AG09319 (cell line): Measurements from ENCODE around the gene UGDH.

Experiments
- DNase-seq: peaks from one replicate; pipeline ENCODE4 v3.0.0-alpha.2; 2010; ENCODE audit warnings: low read depth; ENCODE audit errors: extremely low read depth
- TF ChIP-seq, protein P1 (sequence below): IDR thresholded peaks from 2 replicates; pipeline ENCODE4 v1.5.1; 2011; ENCODE audit warnings: low read depth, mild to moderate bottlenecking, inconsistent platforms, low read length, moderate library complexity

UGDH gene

DNA sequence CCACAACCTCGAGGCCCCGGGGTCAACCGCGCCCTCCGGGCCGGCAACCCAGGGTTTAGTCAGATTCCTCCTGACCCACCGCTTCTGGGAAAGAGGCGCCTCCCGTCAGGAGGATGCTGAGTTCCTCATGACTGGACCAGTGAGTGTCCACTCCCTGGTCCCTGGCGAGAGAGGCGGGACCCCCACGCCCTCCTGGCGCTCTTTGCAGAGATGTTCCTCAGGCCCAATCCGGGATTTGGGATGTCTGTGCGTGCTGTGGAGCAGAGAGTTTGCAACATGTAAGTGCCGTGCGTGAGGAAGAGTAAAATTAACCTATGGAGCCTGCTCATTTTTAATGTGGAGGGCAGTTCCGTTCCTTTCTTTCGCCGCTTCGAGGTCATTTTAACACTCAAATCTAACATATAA, 824 bp upstream of the UGDH start:
- TF ChIP-seq, protein P1, sequence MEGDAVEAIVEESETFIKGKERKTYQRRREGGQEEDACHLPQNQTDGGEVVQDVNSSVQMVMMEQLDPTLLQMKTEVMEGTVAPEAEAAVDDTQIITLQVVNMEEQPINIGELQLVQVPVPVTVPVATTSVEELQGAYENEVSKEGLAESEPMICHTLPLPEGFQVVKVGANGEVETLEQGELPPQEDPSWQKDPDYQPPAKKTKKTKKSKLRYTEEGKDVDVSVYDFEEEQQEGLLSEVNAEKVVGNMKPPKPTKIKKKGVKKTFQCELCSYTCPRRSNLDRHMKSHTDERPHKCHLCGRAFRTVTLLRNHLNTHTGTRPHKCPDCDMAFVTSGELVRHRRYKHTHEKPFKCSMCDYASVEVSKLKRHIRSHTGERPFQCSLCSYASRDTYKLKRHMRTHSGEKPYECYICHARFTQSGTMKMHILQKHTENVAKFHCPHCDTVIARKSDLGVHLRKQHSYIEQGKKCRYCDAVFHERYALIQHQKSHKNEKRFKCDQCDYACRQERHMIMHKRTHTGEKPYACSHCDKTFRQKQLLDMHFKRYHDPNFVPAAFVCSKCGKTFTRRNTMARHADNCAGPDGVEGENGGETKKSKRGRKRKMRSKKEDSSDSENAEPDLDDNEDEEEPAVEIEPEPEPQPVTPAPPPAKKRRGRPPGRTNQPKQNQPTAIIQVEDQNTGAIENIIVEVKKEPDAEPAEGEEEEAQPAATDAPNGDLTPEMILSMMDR = no peak
- peak; percentile 61 for DNase-seq

DNA sequence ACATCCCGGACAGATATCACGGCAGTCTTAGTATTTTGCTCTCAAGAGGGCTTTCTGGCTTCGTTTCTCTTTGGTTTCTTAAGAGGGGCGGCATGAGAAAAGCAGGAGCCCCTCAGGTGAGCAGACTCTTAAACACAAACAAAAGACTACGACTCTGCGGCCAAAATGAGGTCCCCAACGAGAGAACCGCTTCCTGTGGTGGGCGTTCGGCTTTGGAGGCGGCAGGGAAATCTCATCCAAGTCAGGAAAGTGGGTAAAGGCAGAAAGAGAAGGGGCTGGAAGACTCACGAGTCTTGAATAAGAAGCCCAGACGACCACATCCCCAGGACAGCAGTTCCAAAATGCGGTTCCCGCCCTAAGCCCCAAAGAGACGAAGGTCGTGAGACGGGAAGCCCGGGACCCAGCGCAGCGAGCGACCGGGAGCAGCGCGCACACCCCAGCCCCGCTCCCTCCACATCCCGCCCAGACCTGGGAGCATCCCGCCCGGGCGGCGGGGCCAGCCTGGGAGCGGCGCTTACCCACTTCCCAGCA, 409 bp downstream of the UGDH start:
- no peak for DNase-seq
- TF ChIP-seq, protein P1 = no peak

DNA sequence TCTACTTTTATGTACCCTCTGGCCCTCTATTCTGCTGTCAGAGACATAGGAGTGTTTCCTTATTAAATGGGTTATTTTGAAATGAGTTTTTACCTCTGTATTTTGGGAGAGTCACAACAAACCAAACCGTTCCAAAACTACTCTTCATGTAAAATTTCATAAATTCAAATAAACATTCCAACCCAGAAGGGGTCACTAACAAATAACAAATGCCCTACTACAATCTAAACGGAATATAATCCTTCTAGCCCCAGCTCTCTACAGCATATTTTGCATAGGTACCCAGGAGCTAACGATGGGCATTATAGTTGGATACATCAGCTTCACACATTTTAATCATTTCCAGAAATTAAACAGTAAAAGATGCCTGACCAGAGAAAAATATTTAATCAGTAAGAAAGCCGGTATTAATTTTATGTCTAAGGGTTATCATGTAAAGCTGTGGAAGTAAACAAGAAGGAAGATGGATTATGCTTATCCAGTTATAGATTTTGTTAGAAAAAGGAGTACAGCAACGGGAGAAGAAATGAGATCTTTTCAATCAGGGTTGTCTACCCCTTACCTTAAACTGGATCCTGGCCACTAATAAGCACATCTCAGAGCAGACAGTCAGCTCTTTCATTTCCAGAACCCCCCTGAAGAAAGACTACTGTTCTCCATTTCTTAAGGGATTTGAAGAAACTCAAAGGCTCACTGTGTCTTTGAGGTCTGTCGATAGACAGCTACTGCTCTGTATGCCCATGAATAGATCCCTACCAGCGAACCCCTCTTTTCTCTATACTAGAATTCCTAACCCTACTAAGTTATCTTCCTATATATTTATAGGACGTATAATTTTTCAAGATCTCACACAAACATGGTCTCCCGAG, 1.2 kb downstream of the UGDH start:
- DNase-seq = no peak
- TF ChIP-seq, protein P1 = no peak

DNA sequence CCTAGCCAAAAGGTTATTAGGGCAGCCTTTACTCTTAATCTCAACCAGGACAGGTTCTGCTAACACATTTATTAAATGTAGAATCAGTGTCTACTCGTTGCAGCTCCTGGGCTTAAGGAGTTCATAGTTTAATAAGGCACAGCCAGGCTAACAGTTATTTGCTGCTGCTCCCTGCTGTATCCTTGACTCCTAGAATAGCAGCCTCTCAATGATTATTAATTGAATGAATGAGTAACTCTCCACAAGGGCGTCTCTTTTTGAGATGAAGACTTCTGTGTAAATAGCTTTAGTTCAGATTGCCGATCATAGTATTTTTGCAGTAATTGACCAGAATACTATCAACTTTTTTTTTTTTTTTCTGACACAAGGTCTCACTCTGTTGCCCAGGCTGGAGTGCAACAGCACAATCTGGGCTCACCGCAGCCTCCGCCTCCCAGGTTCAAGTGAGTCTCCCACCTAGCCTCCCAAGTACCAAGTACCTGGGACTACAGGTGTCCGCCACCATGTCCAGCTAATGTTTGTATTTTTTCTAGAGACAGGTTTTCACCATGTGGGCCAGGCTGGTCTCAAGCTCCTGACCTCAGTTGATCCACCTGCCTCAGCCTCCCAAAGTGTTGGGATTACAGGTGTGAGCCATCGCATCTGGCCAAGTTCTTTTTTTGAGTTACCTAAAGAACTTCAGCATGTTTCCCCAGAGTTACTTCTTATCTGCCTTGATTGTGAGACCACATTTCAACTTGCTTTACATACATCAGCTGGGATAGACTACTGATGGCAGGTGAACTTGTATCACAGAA, 2.9 kb downstream of the UGDH start:
- TF ChIP-seq, protein P1 = no peak
- no peak for DNase-seq

DNA sequence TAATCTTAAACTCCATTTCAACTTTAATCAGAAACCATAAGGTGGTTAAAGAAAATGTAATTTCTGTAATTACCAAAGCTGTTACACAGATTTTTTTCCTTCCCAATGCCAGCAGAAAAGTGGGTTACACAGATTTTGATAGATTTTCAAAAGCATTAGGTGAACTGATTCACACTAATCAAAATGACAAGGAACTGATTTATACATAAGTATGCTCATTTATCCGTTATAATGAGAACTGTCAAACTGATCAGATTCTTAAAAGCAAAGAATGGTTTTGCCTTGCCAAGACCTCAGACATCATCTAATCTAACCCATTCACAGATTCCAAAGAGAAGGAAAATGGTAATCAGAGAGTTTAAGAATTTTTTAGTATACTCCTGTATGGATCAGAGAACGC, 5.2 kb downstream of the UGDH start:
- TF ChIP-seq, protein P1 = no peak

DNA sequence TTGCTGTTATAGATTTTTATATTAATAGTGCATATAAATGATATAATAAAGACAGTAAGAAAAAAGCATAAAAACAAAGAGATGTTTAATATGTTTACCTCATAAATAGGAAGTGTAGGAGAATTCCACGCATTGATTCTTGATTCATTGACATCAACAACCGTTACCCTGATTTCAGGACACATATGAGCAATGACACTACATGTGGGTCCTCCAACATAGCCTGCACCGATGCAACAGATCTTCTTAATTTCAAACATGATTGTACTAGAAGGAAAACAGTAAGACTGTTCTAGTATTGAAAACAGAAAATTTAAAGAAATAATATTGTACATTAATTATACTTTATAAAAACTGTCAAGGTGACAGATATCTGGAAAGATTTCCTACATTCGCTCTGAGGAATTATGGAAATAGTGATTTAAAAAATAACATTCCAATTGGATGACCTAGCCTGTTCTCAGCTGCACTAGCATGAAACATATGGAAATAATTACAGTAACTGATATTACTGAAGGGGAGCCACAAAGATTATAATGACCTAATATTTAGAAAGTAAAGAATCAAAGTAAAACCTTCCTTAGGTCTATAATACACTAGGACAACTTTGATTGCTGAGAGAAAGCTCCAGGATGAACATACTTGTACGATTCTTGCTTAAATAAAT, 5.9 kb downstream of the UGDH start:
- TF ChIP-seq, protein P1 = no peak
- peak; percentile 38 for DNase-seq

More for the DNA sequence above, 5.2 kb downstream of the UGDH start:
- DNase-seq = no peak
